OCI-LY7 (cell line): ENCODE measurements around the gene RETREG1. TPM values are rescaled to one million over a fixed set of nuclear protein-coding genes. Genes with fewer than 3 reads are reported as not detected.

Experiments
- BruUV-seq: library from RNA; stranded (reverse); fragments of 400-500 nt; replicated peaks from 2 replicates; lab custom pipeline; 2021; lab: Mats Ljungman, UMichigan
- CTCF ChIA-PET: fragments of 300-600 bp; sonication (Branson Sonifier 250); formaldehyde crosslinking; loops from one replicate; lab custom pipeline; 2022; ENCODE audit warnings: antibody characterized with exemption; ENCODE audit not compliant: unreplicated experiment; lab: Charles Lee
- POLR2A ChIA-PET: fragments of 300-600 bp; sonication (Branson Sonifier 250); formaldehyde crosslinking; loops from one replicate; lab custom pipeline; 2022; ENCODE audit warnings: antibody characterized with exemption; lab: Charles Lee
- DNase-seq: peaks from one replicate; pipeline ENCODE4 v3.0.0-alpha.2; 2015; ENCODE audit warnings: low spot score
- H2AFZ ChIP-seq: fragments of 200-600 bp; sonication (generic), shearing (Covaris generic); 2 replicates; pipeline ENCODE4 v1.6.1; 2014; ENCODE audit warnings: mild to moderate bottlenecking, antibody characterized with exemption, low read length, moderate library complexity
- H3K27ac ChIP-seq: fragments of 200-600 bp; sonication (generic); 2 replicates; pipeline ENCODE4 v1.5.1; 2014; ENCODE audit warnings: mixed run types, low read depth, mild to moderate bottlenecking, moderate library complexity, low read length, inconsistent platforms; ENCODE audit not compliant: poor library complexity, severe bottlenecking
- H3K36me3 ChIP-seq: fragments of 200-600 bp; sonication (generic); 2 replicates; pipeline ENCODE4 v1.6.1; 2014; ENCODE audit warnings: mild to moderate bottlenecking, antibody characterized with exemption, low read length, moderate library complexity, mixed read lengths; ENCODE audit not compliant: insufficient read depth
- H3K4me1 ChIP-seq: fragments of 200-600 bp; sonication (generic); 2 replicates; pipeline ENCODE4 v1.5.1; 2014; ENCODE audit warnings: mild to moderate bottlenecking, low read length; ENCODE audit not compliant: insufficient read depth, poor library complexity, severe bottlenecking
- H3K4me2 ChIP-seq: fragments of 200-600 bp; sonication (generic); 2 replicates; pipeline ENCODE4 v1.6.1; 2014; ENCODE audit warnings: mild to moderate bottlenecking, low read length
- H3K4me3 ChIP-seq: fragments of 200-600 bp; sonication (generic); 2 replicates; pipeline ENCODE4 v1.5.1; 2014; ENCODE audit warnings: mild to moderate bottlenecking, low read depth, low read length; ENCODE audit not compliant: poor library complexity, severe bottlenecking
- H3K79me2 ChIP-seq: fragments of 200-600 bp; sonication (generic); 2 replicates; pipeline ENCODE4 v1.6.1; 2016; ENCODE audit warnings: low read depth, mild to moderate bottlenecking, low read length, moderate library complexity, mixed read lengths; ENCODE audit not compliant: insufficient read depth
- H3K9me2 ChIP-seq: fragments of 200-600 bp; sonication (generic); 2 replicates; pipeline ENCODE4 v1.6.1; 2016; ENCODE audit warnings: mild to moderate bottlenecking, low read length, mixed read lengths; ENCODE audit not compliant: insufficient read depth
- H3K9me3 ChIP-seq: fragments of 200-600 bp; sonication (generic); 2 replicates; pipeline ENCODE4 v1.6.1; 2014; ENCODE audit warnings: mild to moderate bottlenecking, mixed run types, low read length, mixed read lengths
- H4K20me1 ChIP-seq: fragments of 200-600 bp; sonication (generic); 2 replicates; pipeline ENCODE4 v1.6.1; 2014; ENCODE audit warnings: mild to moderate bottlenecking, antibody characterized with exemption, low read length, moderate library complexity, mixed read lengths; ENCODE audit not compliant: insufficient read depth
- CTCF ChIP-seq: fragments of 200-600 bp; sonication (generic); conservative IDR thresholded peaks from 2 replicates; pipeline ENCODE4 v1.5.1; 2014; ENCODE audit warnings: mild to moderate bottlenecking, antibody characterized with exemption, low read length, moderate library complexity, mixed read lengths
- EZH2phosphoT487 ChIP-seq: fragments of 200-600 bp; sonication (generic); IDR thresholded peaks from 2 replicates; pipeline ENCODE4 v1.6.1; 2018; ENCODE audit warnings: low read depth, borderline replicate concordance, mild to moderate bottlenecking, mixed run types, antibody characterized with exemption, low read length, moderate library complexity, mixed read lengths
- intact Hi-C: fragments of 100-400 bp; cut with micrococcal nuclease; formaldehyde crosslinking; loops from one replicate; pipeline ENCODE4 v1.10.0; 2022; ENCODE audit not compliant: unreplicated experiment
- total RNA-seq, 2 experiments: library from RNA; depleted of rRNA in 1 of 2; stranded (reverse); fragments of >200 nt in 1 of 2; shearing (Covaris generic) in 1 of 2; gene quantifications; 2 replicates each; pipeline ENCODE4 v1.2.3, GENCODE V29; 2014 to 2022

RETREG1 gene
- total RNA-seq, 2 experiments from 2014 or later, result 2.4 to 2.6 TPM

- H3K4me2 ChIP-seq, result peak overlapping the region; percentile 56
- ChIA-PET CTCF (no interaction called here), POLR2A (no interaction called here)
- BruUV-seq, result no TSS peak
- no peak for DNase-seq
- intact Hi-C loops, result no loop called here
- H3K79me2 ChIP-seq, result no peaks in the 10 kb centered on the region
- TF ChIP-seq CTCF, result no peak
- no peak for TF ChIP-seq EZH2phosphoT487
- peak overlapping the region; percentile 62 for H3K4me3 ChIP-seq
- no peak overlapping the region for H3K27ac ChIP-seq
- peaks cover 10% of the 10 kb centered on the region for H3K4me1 ChIP-seq
- H2AFZ ChIP-seq, result peak overlapping the region; percentile 44
- no peaks in the 10 kb centered on the region for H3K36me3 ChIP-seq
- no peaks in the 10 kb centered on the region for H3K9me2 ChIP-seq
- no peaks in the 10 kb centered on the region for H3K9me3 ChIP-seq
- no peaks in the 10 kb centered on the region for H4K20me1 ChIP-seq
Observed at GRCh38 chr5:16617274-16617968, 624 bp upstream of the RETREG1 start.

DNA sequence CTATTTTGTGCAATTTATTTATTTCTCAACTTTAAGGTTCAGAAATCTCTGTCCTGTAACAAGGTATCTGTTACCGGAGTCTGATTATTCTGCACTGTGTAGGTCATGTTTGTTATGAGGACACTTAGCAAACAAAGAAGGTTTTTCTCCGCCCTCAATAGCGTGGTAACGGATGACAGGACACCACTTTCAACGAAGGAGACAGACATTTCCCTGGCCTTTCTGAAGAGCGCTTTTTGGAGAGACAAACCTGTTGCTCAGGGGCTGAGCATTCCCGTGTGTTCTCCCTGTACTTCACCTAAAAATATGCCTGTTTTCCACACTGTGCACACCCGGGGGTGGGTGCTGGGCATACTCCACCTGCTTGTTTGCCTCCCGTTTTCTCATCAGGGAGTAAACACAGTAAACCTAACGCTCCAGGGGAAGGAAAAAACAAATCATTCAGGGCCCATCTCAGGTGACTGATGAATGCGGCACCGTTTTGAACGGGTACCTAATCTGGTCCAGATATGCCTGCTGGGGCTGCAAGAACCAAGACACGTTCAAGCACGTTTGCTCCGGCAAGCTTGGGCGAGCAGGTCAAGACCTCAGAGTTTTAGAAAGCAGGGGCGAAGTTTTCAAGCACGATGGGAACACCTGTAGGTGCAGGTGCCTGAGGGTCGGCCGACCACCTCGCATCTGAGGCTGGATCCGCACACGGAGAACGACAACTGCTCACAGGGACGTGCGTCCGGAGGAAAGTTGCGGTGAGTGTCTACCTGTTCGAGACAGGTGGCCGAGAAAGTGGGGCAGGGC, 859 bp downstream of the RETREG1 start:
- Histone ChIP-seq H3K4me3 (peak overlapping the region; percentile 62), H3K9me2 (no peaks in the 10 kb centered on the region), H3K27ac (no peak overlapping the region), H3K4me1 (peaks cover 10% of the 10 kb centered on the region), H2AFZ (0 out of 2 replicates have a peak overlapping the region, but pooled peaks have one; percentile 40), H3K9me3 (no peaks in the 10 kb centered on the region), H4K20me1 (no peaks in the 10 kb centered on the region), H3K4me2 (peak overlapping the region; percentile 56), H3K36me3 (no peaks in the 10 kb centered on the region), H3K79me2 (no peaks in the 10 kb centered on the region)
- POLR2A ChIA-PET, result interaction anchor here (0.7 to 1.5 kb wide), 2 partner anchors 15 to 69 kb away, joined by 3 to 4 read pairs; no protein-coding TSS in a partner anchor
- no TSS peak for BruUV-seq
- CTCF ChIA-PET, result no interaction called here
- no peak for TF ChIP-seq EZH2phosphoT487
- TF ChIP-seq CTCF, result no peak
- DNase-seq, result no peak
- intact Hi-C loops, result no loop called here
